K562 (cell line): ENCODE measurements around the gene B3GNT9. TPM values are rescaled to one million over a fixed set of nuclear protein-coding genes. Genes with fewer than 3 reads are reported as not detected.

ENCODE experiments used
- ATAC-seq: fragments of 200-7000 bp; cut with Tn5 transposase; 3 replicates; pipeline ENCODE4 v1.9.1; 2020; ENCODE audit warnings: moderate library complexity
- BruUV-seq: library from RNA; stranded (reverse); fragments of 400-500 nt; replicated peaks from 2 replicates; lab custom pipeline; 2021; lab: Mats Ljungman, UMichigan
- CTCF ChIA-PET: fragments of 300-600 bp; formaldehyde crosslinking; extraction: SDS; loops from one replicate; lab custom pipeline; 2021; ENCODE audit warnings: low intra/inter-chr PET ratio; lab: Yijun Ruan, JAX
- POLR2A ChIA-PET: fragments of 300-600, 350-650 bp; sonication (Branson Sonifier 250); formaldehyde crosslinking; extraction: SDS; loops from one replicate; lab custom pipeline; 2021; ENCODE audit warnings: antibody characterized with exemption, inconsistent platforms; lab: Yijun Ruan, JAX
- DNase-seq, 4 experiments: peaks; one replicate each; pipeline versions ENCODE4 v3.0.0 to v3.0.0-alpha.2; 2011 to 2018; ENCODE audit warnings: low spot score in 3 of 4, mixed read lengths in 3 of 4; ENCODE audit errors: extremely low read depth in 1 of 4
- FAIRE-seq: peaks from 2 replicates; lab custom pipeline; 2011; peaks lifted over from hg19 to GRCh38; lab: Jason Lieb, UNC
- H2AFZ ChIP-seq: 2 replicates; pipeline ENCODE4 v1.6.0; 2011; ENCODE audit warnings: low read depth, low read length, control low read depth, inconsistent platforms
- H3K27ac ChIP-seq: fragments of 200-600 bp; 3 replicates; pipeline ENCODE4 v1.8.0; 2011; ENCODE audit warnings: low read depth, mild to moderate bottlenecking, control low read depth, inconsistent platforms, low read length, moderate library complexity, mixed read lengths; ENCODE audit errors: extremely low read depth
- H3K27me3 ChIP-seq, 2 experiments: fragments of 300-600 bp in 1 of 2; 2 replicates in 1 of 2; 3 replicates in 1 of 2; pipeline versions ENCODE4 v1.6.0 to v1.8.0; 2011; ENCODE audit warnings: inconsistent platforms in 2 of 2, low read length in 2 of 2, mild to moderate bottlenecking in 1 of 2, mixed read lengths in 1 of 2, moderate library complexity in 1 of 2; ENCODE audit not compliant: control insufficient read depth in 2 of 2, insufficient read depth in 2 of 2
- H3K36me3 ChIP-seq: fragments of 300-600 bp; 3 replicates; pipeline ENCODE4 v1.8.0; 2011; ENCODE audit warnings: mild to moderate bottlenecking, low read length, inconsistent platforms; ENCODE audit not compliant: control insufficient read depth, insufficient read depth
- H3K4me1 ChIP-seq, 2 experiments: fragments of 200-600 bp in 1 of 2; replicated peaks in 1 of 2; 2 replicates in 1 of 2; 3 replicates in 1 of 2; pipeline versions ENCODE4 v1.5.1 to v1.8.0; 2011; ENCODE audit warnings: inconsistent platforms in 2 of 2, low read length in 2 of 2, mild to moderate bottlenecking in 1 of 2, mixed read lengths in 1 of 2, moderate library complexity in 1 of 2; ENCODE audit not compliant: control insufficient read depth in 2 of 2, insufficient read depth in 2 of 2
- H3K4me2 ChIP-seq: 2 replicates; pipeline ENCODE4 v1.6.1; 2011; ENCODE audit warnings: low read length, control low read depth, inconsistent platforms, mixed read lengths; ENCODE audit not compliant: insufficient read depth
- H3K4me3 ChIP-seq: fragments of 200-600 bp; sonication (generic), shearing (Covaris generic); 2 replicates; pipeline ENCODE4 v1.5.1; 2016; ENCODE audit warnings: control low read depth, inconsistent platforms
- H3K79me2 ChIP-seq: fragments of 200-600 bp; 3 replicates; pipeline ENCODE4 v1.8.0; 2011; ENCODE audit warnings: low read length, inconsistent platforms; ENCODE audit not compliant: control insufficient read depth, insufficient read depth
- H3K9ac ChIP-seq, 2 experiments: 2 replicates each; pipeline versions ENCODE4 v1.6.0 to v1.6.1; 2011; ENCODE audit warnings: low read depth in 2 of 2, low read length in 2 of 2, control low read depth in 1 of 2, inconsistent platforms in 1 of 2, mild to moderate bottlenecking in 1 of 2, mixed read lengths in 1 of 2; ENCODE audit not compliant: insufficient read depth in 1 of 2
- H3K9me1 ChIP-seq: one replicate; pipeline ENCODE4 v1.6.0; 2011; ENCODE audit warnings: inconsistent platforms, mild to moderate bottlenecking, low read length, moderate library complexity; ENCODE audit not compliant: control insufficient read depth, insufficient read depth
- H3K9me3 ChIP-seq: replicated peaks from 2 replicates; pipeline ENCODE4 v1.5.1; 2011; ENCODE audit warnings: low read depth, low read length, inconsistent platforms; ENCODE audit not compliant: control insufficient read depth, insufficient read depth
- H4K20me1 ChIP-seq: replicated peaks from 2 replicates; pipeline ENCODE4 v1.6.1; 2011; ENCODE audit warnings: low read length, inconsistent platforms, mixed read lengths; ENCODE audit not compliant: control insufficient read depth, insufficient read depth
- BACH1 ChIP-seq: fragments of 200-800 bp; sonication (Bioruptor generic); IDR thresholded peaks from 2 replicates; pipeline ENCODE4 v1.6.1; 2016; ENCODE audit warnings: missing genetic modification characterization, missing compliant biosample characterization
- NFIC ChIP-seq: fragments of 450-650 bp; IDR thresholded peaks from 2 replicates; pipeline ENCODE4 v1.6.1; 2017; ENCODE audit warnings: mild to moderate bottlenecking, inconsistent platforms
- POLR2G ChIP-seq: fragments of 200-400 bp; formaldehyde crosslinking; IDR thresholded peaks from 2 replicates; pipeline ENCODE4 v1.6.1; 2017; ENCODE audit warnings: low read depth, mild to moderate bottlenecking, antibody characterized with exemption, low read length, moderate library complexity
- XRCC5 ChIP-seq: fragments of 200-400 bp; formaldehyde crosslinking; IDR thresholded peaks from 2 replicates; pipeline ENCODE4 v1.6.1; 2017; ENCODE audit warnings: low read depth, mild to moderate bottlenecking, low read length
- WGBS: fragments of 100-300 bp; shearing (Covaris generic); methylation state at CpG from one replicate; pipeline ENCODE4 v1.1.6; 2016; ENCODE audit warnings: low coverage, mixed read lengths; ENCODE audit not compliant: insufficient coverage; ENCODE audit errors: missing lambda C conversion rate; 5-methylcytosine and 5-hydroxymethylcytosine counted together
- in situ Hi-C: fragments of 300-500 bp; cut with MboI; formaldehyde crosslinking; loops from 4 replicates; pipeline ENCODE4 v1.15.0; 2018; ENCODE audit warnings: inconsistent platforms, mixed read lengths
- intact Hi-C: fragments of 100-400 bp; cut with micrococcal nuclease; formaldehyde crosslinking; loops from 2 replicates; pipeline ENCODE4 v1.14.2; 2022
- polyA plus RNA-seq, 8 experiments: library from polyadenylated mRNA; depleted of rRNA in 4 of 8; stranded (reverse) in 5 of 8; unstranded in 3 of 8; fragments of >200 nt; fragmentation: Nextera tagmentation in 2 of 8; fragmentation: Illumina TruSeq in 1 of 8; extraction: Ambion mirVana in 2 of 8; extraction: Trizol in 1 of 8; gene quantifications; 2 replicates each; pipeline versions ENCODE4 v1.2.1 to v1.2.3, GENCODE V29; 2011 to 2014; ENCODE audit warnings: inconsistent platforms in 1 of 8, missing spikeins in 1 of 8
- total RNA-seq, 7 experiments: library from RNA; depleted of rRNA in 6 of 7; stranded (reverse); fragments of >200 nt in 6 of 7; fragmentation: Illumina TruSeq in 2 of 7; extraction: Trizol in 2 of 7; gene quantifications; 2 replicates each; pipeline versions ENCODE4 v1.2.1 to v1.2.3, GENCODE V29; 2011 to 2021; ENCODE audit warnings: low replicate concordance in 1 of 7

B3GNT9 gene
- total and polyA plus RNA-seq, 9 of the 15 experiments (the other 6 are each of a cell fraction or from before 2014, with no cell fraction given): 0.01 to 1.8 (median 1.1) TPM; not detected in 1

GRCh38 chr16:67176662-67177061 is 25.9 kb upstream of the B3GNT9 start:
- ChIA-PET CTCF (no interaction called here), POLR2A (interaction anchor here (0.6 to 1.1 kb wide), 5 partner anchors 8 to 249 kb away, joined by 3 to 6 read pairs (median 3); partner anchors contain the start of gene EXOC3L1)
- peak overlapping the region in 1 of 2 experiments; percentile 15; a peak in 1 of 4 replicates for H3K9ac ChIP-seq
- BruUV-seq: no TSS peak
- no peak for ATAC-seq
- H2AFZ ChIP-seq: no peak overlapping the region
- H4K20me1 ChIP-seq: no peaks in the 10 kb centered on the region
- H3K27ac ChIP-seq: no peak overlapping the region
- no peak for DNase-seq
- peak; percentile 40; the same call in 1 of the 2 replicates for TF ChIP-seq POLR2G
- no peak for TF ChIP-seq XRCC5
- H3K4me1 ChIP-seq: peaks cover 2 to 48% of the 10 kb centered on the region in 2 experiments; a peak in 4 of 5 replicates
- H3K27me3 ChIP-seq: no peaks in the 10 kb centered on the region
- in situ Hi-C loops (no loop called here), intact Hi-C loops (no loop called here)
- 63% methylated on average over 12 of the region's 12 CpGs for WGBS
- no peak for FAIRE-seq
- H3K79me2 ChIP-seq: no peaks in the 10 kb centered on the region
- H3K9me3 ChIP-seq: no peaks in the 10 kb centered on the region
- no peaks in the 10 kb centered on the region for H3K36me3 ChIP-seq
- H3K4me3 ChIP-seq: no peak overlapping the region
- H3K4me2 ChIP-seq: no peak overlapping the region
- H3K9me1 ChIP-seq: no peaks in the 10 kb centered on the region

GRCh38 chr16:67174706-67175231 is 24.0 kb upstream of the B3GNT9 start:
- no peak for ATAC-seq
- intact Hi-C loops: no loop called here
- Histone ChIP-seq H3K9ac (0 out of 4 replicates have a peak overlapping the region, but pooled peaks of 1 of the 2 experiments have one; percentile 13), H2AFZ (no peak overlapping the region), H4K20me1 (no peaks in the 10 kb centered on the region), H3K36me3 (no peaks in the 10 kb centered on the region), H3K9me3 (no peaks in the 10 kb centered on the region), H3K4me3 (no peak overlapping the region), H3K4me2 (no peak overlapping the region), H3K9me1 (no peaks in the 10 kb centered on the region), H3K79me2 (no peaks in the 10 kb centered on the region), H3K4me1 (peaks cover 16 to 55% of the 10 kb centered on the region in 2 experiments; a peak in 4 of 5 replicates), H3K27me3 (no peaks in the 10 kb centered on the region), H3K27ac (no peak overlapping the region)
- POLR2A ChIA-PET: interaction anchor here (0.6 to 1.2 kb wide), 3 partner anchors 24 to 268 kb away, joined by 3 read pairs; partner anchors contain the start of genes B3GNT9 and CES4A
- no TSS peak for BruUV-seq
- CTCF ChIA-PET: no interaction called here
- 94% methylated on average over 22 of the region's 31 CpGs for WGBS
- TF ChIP-seq NFIC (0 out of 2 replicates have a peak, but pooled peaks have one; percentile 11), BACH1 (tag) (no peak)
- FAIRE-seq: no peak
- in situ Hi-C loops: loop anchor here (25.0 kb wide), 1 partner anchor 212 kb away; the partner anchor contains the start of gene CES3
- no peak for DNase-seq
